ENCODE results near the gene ZCCHC14. TPM values are rescaled to one million over a fixed set of nuclear protein-coding genes. Genes with fewer than 3 reads are reported as not detected.

The ZCCHC14 gene
- total and polyA plus RNA-seq, 2 experiments from 2014 or later = 2.7 to 6.3 TPM

- H3F3A ChIP-seq (ENCODE audit: insufficient read depth) = peaks cover 2% of the 10 kb centered on the region; the same call in 1 of the 2 replicates
- no peaks in the 10 kb centered on the region for H3K36me3 ChIP-seq (ENCODE audit: low read depth)
- peak overlapping the region; percentile 51 for H3K4me2 ChIP-seq (ENCODE audit: unreplicated experiment)
- in situ Hi-C loops (cut with MboI) = no loop called here
- H3K27me3 ChIP-seq (replicated peaks; ENCODE audit: insufficient read depth) = no peaks in the 10 kb centered on the region
- no peak overlapping the region for H2AFZ ChIP-seq
- DNase-seq = peak; percentile 44
- H3K4me1 ChIP-seq (ENCODE audit: insufficient read depth) = peaks cover 28% of the 10 kb centered on the region
- TF ChIP-seq EZH2phosphoT487 (IDR thresholded peaks at IDR 0.05; ENCODE audit: insufficient read depth, low read depth) = no peak
- TF ChIP-seq EZH2 (IDR thresholded peaks at IDR 0.05; ENCODE audit: insufficient read depth, poor library complexity, severe bottlenecking) = no peak
- H3K79me2 ChIP-seq (ENCODE audit: insufficient read depth) = peaks cover 100% of the 10 kb centered on the region
- no peaks in the 10 kb centered on the region for H3K9me3 ChIP-seq (ENCODE audit: low read depth)
- H4K20me1 ChIP-seq (ENCODE audit: insufficient read depth) = no peaks in the 10 kb centered on the region; the same call in 1 of the 2 replicates
- 47 to 51% methylated on average over 13 of the region's 13 CpGs for WGBS, 2 experiments (ENCODE audit: low coverage in 1 of 2, low lambda C conversion rate in 2 of 2, missing lambda C conversion rate in 2 of 2)
- no peak overlapping the region for H3K27ac ChIP-seq
- H3K9ac ChIP-seq = peak overlapping the region; percentile 45
- no peaks in the 10 kb centered on the region for H3K9me2 ChIP-seq (ENCODE audit: insufficient read depth)
- peak overlapping the region; percentile 42 for H3K4me3 ChIP-seq
Observed at GRCh38 chr16:87471278-87472141, 21.3 kb downstream of the ZCCHC14 start.

DNA sequence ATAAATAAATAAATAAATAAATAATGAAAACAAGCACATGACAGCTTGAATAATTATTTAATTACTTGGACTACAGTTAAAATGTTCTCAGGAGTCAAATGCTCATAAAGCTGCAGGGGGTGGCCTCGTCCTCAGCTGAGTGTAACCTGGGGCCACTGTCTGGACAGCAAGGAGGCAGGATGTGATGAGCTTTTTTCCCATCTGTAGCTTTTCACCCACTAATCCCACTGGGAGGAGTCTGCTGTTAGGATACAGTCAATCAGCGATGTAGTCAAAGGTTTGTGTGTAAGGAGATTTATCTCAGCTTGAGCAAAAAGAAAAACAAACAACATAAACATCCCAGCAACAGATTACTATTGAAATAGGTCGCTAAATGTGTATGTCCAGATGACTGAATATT lies 22.5 kb downstream of the ZCCHC14 start:
- TF ChIP-seq EZH2phosphoT487 (IDR thresholded peaks at IDR 0.05; ENCODE audit: insufficient read depth, low read depth) (no peak), EZH2 (IDR thresholded peaks at IDR 0.05; ENCODE audit: insufficient read depth, poor library complexity, severe bottlenecking) (no peak)
- Histone ChIP-seq H2AFZ (no peak overlapping the region), H3K36me3 (ENCODE audit: low read depth) (no peaks in the 10 kb centered on the region), H4K20me1 (ENCODE audit: insufficient read depth) (no peaks in the 10 kb centered on the region; the same call in 1 of the 2 replicates), H3K4me2 (ENCODE audit: unreplicated experiment) (peak overlapping the region; percentile 51), H3K9ac (peak overlapping the region; percentile 45; the same call in 1 of the 2 replicates), H3K9me2 (ENCODE audit: insufficient read depth) (no peaks in the 10 kb centered on the region), H3K4me3 (no peak overlapping the region), H3K27ac (no peak overlapping the region), H3K79me2 (ENCODE audit: insufficient read depth) (peaks cover 98% of the 10 kb centered on the region), H3K27me3 (replicated peaks; ENCODE audit: insufficient read depth) (no peaks in the 10 kb centered on the region), H3K9me3 (ENCODE audit: low read depth) (no peaks in the 10 kb centered on the region), H3F3A (ENCODE audit: insufficient read depth) (peaks cover 14% of the 10 kb centered on the region), H3K4me1 (ENCODE audit: insufficient read depth) (peaks cover 34% of the 10 kb centered on the region)
- in situ Hi-C loops (cut with MboI) = no loop called here
- 27 to 32% methylated on average over 3 of the region's 3 CpGs for WGBS, 2 experiments (ENCODE audit: low coverage in 1 of 2, low lambda C conversion rate in 2 of 2, missing lambda C conversion rate in 2 of 2)
- peak; percentile 51 for DNase-seq

GRCh38 chr16:87469169-87469568 lies 23.7 kb downstream of the ZCCHC14 start:
- H3K4me1 ChIP-seq (ENCODE audit: insufficient read depth) = peaks cover 44% of the 10 kb centered on the region
- no peak for DNase-seq
- H4K20me1 ChIP-seq (ENCODE audit: insufficient read depth) = no peaks in the 10 kb centered on the region; the same call in 1 of the 2 replicates
- TF ChIP-seq EZH2phosphoT487 (IDR thresholded peaks at IDR 0.05; ENCODE audit: insufficient read depth, low read depth) (no peak), EZH2 (IDR thresholded peaks at IDR 0.05; ENCODE audit: insufficient read depth, poor library complexity, severe bottlenecking) (no peak)
- in situ Hi-C loops (cut with MboI) = no loop called here
- H2AFZ ChIP-seq = no peak overlapping the region
- H3K27ac ChIP-seq = no peak overlapping the region
- no peaks in the 10 kb centered on the region for H3K9me2 ChIP-seq (ENCODE audit: insufficient read depth)
- H3K9ac ChIP-seq = no peak overlapping the region
- WGBS, 2 experiments (ENCODE audit: low coverage in 1 of 2, low lambda C conversion rate in 2 of 2, missing lambda C conversion rate in 2 of 2) = 79 to 81% methylated on average over 11 of the region's 11 CpGs
- no peak overlapping the region for H3K4me2 ChIP-seq (ENCODE audit: unreplicated experiment)
- H3K9me3 ChIP-seq (ENCODE audit: low read depth) = no peaks in the 10 kb centered on the region
- H3K27me3 ChIP-seq (replicated peaks; ENCODE audit: insufficient read depth) = no peaks in the 10 kb centered on the region
- H3K4me3 ChIP-seq = no peak overlapping the region
- H3F3A ChIP-seq (ENCODE audit: insufficient read depth) = peaks cover 23% of the 10 kb centered on the region
- peaks cover 86% of the 10 kb centered on the region for H3K79me2 ChIP-seq (ENCODE audit: insufficient read depth)
- no peaks in the 10 kb centered on the region for H3K36me3 ChIP-seq (ENCODE audit: low read depth)

GRCh38 chr16:87468550-87468949 lies 24.3 kb downstream of the ZCCHC14 start:
- Histone ChIP-seq H4K20me1 (ENCODE audit: insufficient read depth) (no peaks in the 10 kb centered on the region; the same call in 1 of the 2 replicates), H3K9me3 (ENCODE audit: low read depth) (no peaks in the 10 kb centered on the region), H3K4me1 (ENCODE audit: insufficient read depth) (peaks cover 50% of the 10 kb centered on the region), H3K4me3 (no peak overlapping the region), H3K36me3 (ENCODE audit: low read depth) (no peaks in the 10 kb centered on the region), H3K27me3 (replicated peaks; ENCODE audit: insufficient read depth) (no peaks in the 10 kb centered on the region), H3K27ac (no peak overlapping the region), H3K79me2 (ENCODE audit: insufficient read depth) (peaks cover 85% of the 10 kb centered on the region), H3K9me2 (ENCODE audit: insufficient read depth) (no peaks in the 10 kb centered on the region), H3K9ac (no peak overlapping the region), H3K4me2 (ENCODE audit: unreplicated experiment) (no peak overlapping the region), H2AFZ (no peak overlapping the region), H3F3A (ENCODE audit: insufficient read depth) (peaks cover 30% of the 10 kb centered on the region)
- no peak for DNase-seq
- WGBS, 2 experiments (ENCODE audit: low coverage in 1 of 2, low lambda C conversion rate in 2 of 2, missing lambda C conversion rate in 2 of 2) = 62 to 65% methylated on average over 8 of the region's 8 CpGs
- in situ Hi-C loops (cut with MboI) = no loop called here
- TF ChIP-seq EZH2phosphoT487 (IDR thresholded peaks at IDR 0.05; ENCODE audit: insufficient read depth, low read depth) (no peak), EZH2 (IDR thresholded peaks at IDR 0.05; ENCODE audit: insufficient read depth, poor library complexity, severe bottlenecking) (no peak)
